Erythroblast (primary cell): ENCODE results near the gene TFDP1.

Experiments
- GATA1 ChIP-seq: IDR thresholded peaks from 2 replicates; pipeline ENCODE4 v1.6.1; 2011; ENCODE audit warnings: low read depth, mild to moderate bottlenecking, control low read depth, low read length, moderate library complexity
- POLR2A ChIP-seq: IDR thresholded peaks from 2 replicates; pipeline ENCODE4 v1.6.1; 2011; ENCODE audit warnings: mild to moderate bottlenecking, low read length

DNA sequence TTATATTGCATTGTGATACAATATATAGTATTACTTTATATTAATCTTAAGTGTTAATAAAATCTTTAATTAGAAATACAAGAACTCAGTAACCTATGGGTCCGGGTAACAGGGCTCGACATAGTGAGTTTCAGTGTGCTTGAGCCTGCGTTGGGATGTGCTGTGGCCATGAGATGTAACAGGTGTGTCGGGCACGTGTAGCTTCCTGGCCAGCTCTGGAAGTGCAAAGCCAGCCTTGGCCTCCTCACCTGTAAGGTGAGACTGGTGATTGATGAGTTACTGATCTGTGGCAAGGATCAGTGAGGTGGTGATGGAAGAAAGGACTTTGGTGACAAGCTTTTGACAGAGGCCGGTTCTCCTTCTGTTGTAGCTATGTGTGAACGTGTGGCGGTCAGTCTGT is 54.3 kb downstream of the TFDP1 start:
- TF ChIP-seq POLR2A (no peak), GATA1 (no peak)
